ENCODE data around the gene IL26.

- TF ChIP-seq POLR2A (IDR thresholded peaks at IDR 0.05; ENCODE audit: low read depth) (no peak), CTCF (IDR thresholded peaks at IDR 0.05) (no peak), EP300 (IDR thresholded peaks at IDR 0.05) (no peak), POLR2AphosphoS5 (IDR thresholded peaks at IDR 0.05) (no peak)
These were observed 48.0 kb downstream of the IL26 start for GRCh38 chr12:68177562-68177961.

All from esophagus muscularis mucosa (tissue), 4 donors.